HepG2 (cell line): Measurements from ENCODE around the gene AP5Z1. TPM values are rescaled to one million over a fixed set of nuclear protein-coding genes. Genes with fewer than 3 reads are reported as not detected.

Experiments
- HDAC1 ChIP-seq: sonication (generic); formaldehyde crosslinking; IDR thresholded peaks from 2 replicates; pipeline ENCODE4 v1.5.1; 2020; ENCODE audit warnings: mild to moderate bottlenecking, missing genetic modification reagents
- KMT2A ChIP-seq: sonication (generic); formaldehyde crosslinking; IDR thresholded peaks from 2 replicates; pipeline ENCODE4 v1.4.0; 2020; ENCODE audit warnings: missing genetic modification reagents
- NR2F2 ChIP-seq: IDR thresholded peaks from 2 replicates; pipeline ENCODE4 v1.6.1; 2012; ENCODE audit warnings: low read depth, inconsistent platforms, borderline replicate concordance
- SOX13 ChIP-seq, 3 experiments: fragments of 450-650 bp in 1 of 3; sonication (generic) in 1 of 3; formaldehyde crosslinking in 1 of 3; IDR thresholded peaks in 2 of 3; conservative IDR thresholded peaks in 1 of 3; 2 replicates each; pipeline versions ENCODE4 v1.5.0 to v1.6.1; 2016 to 2020; ENCODE audit warnings: antibody characterized with exemption in 1 of 3, mild to moderate bottlenecking in 1 of 3, missing compliant biosample characterization in 1 of 3, missing genetic modification reagents in 1 of 3, moderate library complexity in 1 of 3
- THAP11 ChIP-seq: IDR thresholded peaks from 2 replicates; pipeline ENCODE4 v1.6.1; 2016; ENCODE audit warnings: missing biosample characterization, missing genetic modification reagents
- ZBTB38 ChIP-seq: sonication (generic); formaldehyde crosslinking; IDR thresholded peaks from 2 replicates; pipeline ENCODE4 v1.5.1; 2020; ENCODE audit warnings: mild to moderate bottlenecking, missing genetic modification reagents
- ZNF274 ChIP-seq: sonication (generic); formaldehyde crosslinking; IDR thresholded peaks from 2 replicates; pipeline ENCODE4 v1.5.1; 2020; ENCODE audit warnings: mild to moderate bottlenecking, missing genetic modification reagents
- polyA plus RNA-seq, 8 experiments: library from polyadenylated mRNA; depleted of rRNA in 3 of 8; stranded (reverse) in 7 of 8; unstranded in 1 of 8; fragments of >200 nt; fragmentation: Illumina TruSeq in 4 of 8; extraction: Trizol in 4 of 8; gene quantifications; 2 replicates each; pipeline versions ENCODE4 v1.2.1 to v1.2.3, GENCODE V29; 2011 to 2016; ENCODE audit warnings: low read depth in 4 of 8, missing spikeins in 1 of 8, mixed read lengths in 1 of 8; ENCODE audit not compliant: insufficient read depth in 1 of 8
- total RNA-seq, 5 experiments: library from RNA; depleted of rRNA; stranded (reverse); fragments of >200 nt; fragmentation: Illumina TruSeq; extraction: Trizol; gene quantifications; 2 replicates each; pipeline ENCODE4 v1.2.3, GENCODE V29; 2016; ENCODE audit warnings: low read depth in 1 of 5
- TF ChIP-seq, protein P1 (sequence below): sonication (generic); formaldehyde crosslinking; IDR thresholded peaks from 2 replicates; pipeline ENCODE4 v1.4.0; 2020; ENCODE audit warnings: missing genetic modification reagents
- TF ChIP-seq, protein P2 (sequence below): sonication (generic); formaldehyde crosslinking; IDR thresholded peaks from 2 replicates; pipeline ENCODE4 v1.5.0; 2020; ENCODE audit warnings: mild to moderate bottlenecking, missing genetic modification reagents, borderline replicate concordance
- TF ChIP-seq, protein P3 (sequence below), 2 experiments: sonication (generic) in 1 of 2; formaldehyde crosslinking in 1 of 2; IDR thresholded peaks; 2 replicates each; pipeline versions ENCODE4 v1.4.0 to v1.6.1; 2016 to 2020; ENCODE audit warnings: borderline replicate concordance in 1 of 2, low read depth in 1 of 2, mild to moderate bottlenecking in 1 of 2, missing genetic modification reagents in 1 of 2
- TF ChIP-seq, protein P4 (sequence below): sonication (generic); formaldehyde crosslinking; IDR thresholded peaks from 2 replicates; pipeline ENCODE4 v1.8.0; 2023; ENCODE audit warnings: mild to moderate bottlenecking, missing genetic modification reagents

AP5Z1 gene
- total and polyA plus RNA-seq, 2 of the 13 experiments (the other 11 are each of a cell fraction or from before 2014, with no cell fraction given) = 9.3 to 15.1 TPM

DNA sequence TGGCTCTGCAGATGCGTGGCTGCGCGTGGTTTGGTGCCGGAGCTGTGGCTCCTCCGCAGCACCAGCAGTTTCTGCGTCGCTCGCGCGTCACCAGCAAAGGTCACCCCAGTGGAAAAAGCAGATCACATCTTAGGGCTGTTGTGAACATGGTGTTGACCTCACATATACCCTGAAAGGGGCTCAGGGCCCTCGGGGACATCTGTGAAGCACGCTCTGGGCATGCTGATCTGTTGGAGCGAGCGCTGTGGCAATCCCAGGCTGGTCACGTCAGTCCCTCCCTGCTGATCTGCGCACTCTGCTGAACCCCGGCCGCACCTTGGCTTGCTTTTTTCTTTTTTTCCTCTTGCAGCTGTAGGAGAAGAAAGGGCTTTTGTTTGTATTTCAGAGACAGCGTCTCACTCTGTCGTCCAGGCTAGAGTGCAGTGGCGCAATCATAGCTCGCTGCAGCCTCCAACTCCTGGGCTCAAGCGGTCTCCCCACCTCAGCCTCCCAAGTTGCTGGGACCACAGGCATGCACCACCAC lies 33.3 kb upstream of the AP5Z1 start (continued):
- TF ChIP-seq, protein P1, sequence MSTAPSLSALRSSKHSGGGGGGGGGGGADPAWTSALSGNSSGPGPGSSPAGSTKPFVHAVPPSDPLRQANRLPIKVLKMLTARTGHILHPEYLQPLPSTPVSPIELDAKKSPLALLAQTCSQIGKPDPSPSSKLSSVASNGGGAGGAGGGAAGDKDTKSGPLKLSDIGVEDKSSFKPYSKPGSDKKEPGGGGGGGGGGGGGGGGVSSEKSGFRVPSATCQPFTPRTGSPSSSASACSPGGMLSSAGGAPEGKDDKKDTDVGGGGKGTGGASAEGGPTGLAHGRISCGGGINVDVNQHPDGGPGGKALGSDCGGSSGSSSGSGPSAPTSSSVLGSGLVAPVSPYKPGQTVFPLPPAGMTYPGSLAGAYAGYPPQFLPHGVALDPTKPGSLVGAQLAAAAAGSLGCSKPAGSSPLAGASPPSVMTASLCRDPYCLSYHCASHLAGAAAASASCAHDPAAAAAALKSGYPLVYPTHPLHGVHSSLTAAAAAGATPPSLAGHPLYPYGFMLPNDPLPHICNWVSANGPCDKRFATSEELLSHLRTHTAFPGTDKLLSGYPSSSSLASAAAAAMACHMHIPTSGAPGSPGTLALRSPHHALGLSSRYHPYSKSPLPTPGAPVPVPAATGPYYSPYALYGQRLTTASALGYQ (CRISPR knock-in tag) = 0 out of 2 replicates have a peak, but pooled peaks have one; percentile 48
- peak; percentile 72 for TF ChIP-seq ZNF274 (CRISPR knock-in tag)
- TF ChIP-seq, protein P2, sequence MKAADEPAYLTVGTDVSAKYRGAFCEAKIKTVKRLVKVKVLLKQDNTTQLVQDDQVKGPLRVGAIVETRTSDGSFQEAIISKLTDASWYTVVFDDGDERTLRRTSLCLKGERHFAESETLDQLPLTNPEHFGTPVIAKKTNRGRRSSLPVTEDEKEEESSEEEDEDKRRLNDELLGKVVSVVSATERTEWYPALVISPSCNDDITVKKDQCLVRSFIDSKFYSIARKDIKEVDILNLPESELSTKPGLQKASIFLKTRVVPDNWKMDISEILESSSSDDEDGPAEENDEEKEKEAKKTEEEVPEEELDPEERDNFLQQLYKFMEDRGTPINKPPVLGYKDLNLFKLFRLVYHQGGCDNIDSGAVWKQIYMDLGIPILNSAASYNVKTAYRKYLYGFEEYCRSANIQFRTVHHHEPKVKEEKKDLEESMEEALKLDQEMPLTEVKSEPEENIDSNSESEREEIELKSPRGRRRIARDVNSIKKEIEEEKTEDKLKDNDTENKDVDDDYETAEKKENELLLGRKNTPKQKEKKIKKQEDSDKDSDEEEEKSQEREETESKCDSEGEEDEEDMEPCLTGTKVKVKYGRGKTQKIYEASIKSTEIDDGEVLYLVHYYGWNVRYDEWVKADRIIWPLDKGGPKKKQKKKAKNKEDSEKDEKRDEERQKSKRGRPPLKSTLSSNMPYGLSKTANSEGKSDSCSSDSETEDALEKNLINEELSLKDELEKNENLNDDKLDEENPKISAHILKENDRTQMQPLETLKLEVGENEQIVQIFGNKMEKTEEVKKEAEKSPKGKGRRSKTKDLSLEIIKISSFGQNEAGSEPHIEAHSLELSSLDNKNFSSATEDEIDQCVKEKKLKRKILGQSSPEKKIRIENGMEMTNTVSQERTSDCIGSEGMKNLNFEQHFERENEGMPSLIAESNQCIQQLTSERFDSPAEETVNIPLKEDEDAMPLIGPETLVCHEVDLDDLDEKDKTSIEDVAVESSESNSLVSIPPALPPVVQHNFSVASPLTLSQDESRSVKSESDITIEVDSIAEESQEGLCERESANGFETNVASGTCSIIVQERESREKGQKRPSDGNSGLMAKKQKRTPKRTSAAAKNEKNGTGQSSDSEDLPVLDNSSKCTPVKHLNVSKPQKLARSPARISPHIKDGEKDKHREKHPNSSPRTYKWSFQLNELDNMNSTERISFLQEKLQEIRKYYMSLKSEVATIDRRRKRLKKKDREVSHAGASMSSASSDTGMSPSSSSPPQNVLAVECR (CRISPR knock-in tag) = peak; percentile 75; the same call in 1 of the 2 replicates
- peak; percentile 51; the same call in 1 of the 2 replicates for TF ChIP-seq NR2F2
- peak; percentile 84 for TF ChIP-seq HDAC1 (CRISPR knock-in tag)
- TF ChIP-seq SOX13 (IDR thresholded peaks at IDR 0.05) = 0 out of 2 replicates have a peak, but pooled peaks have one; percentile 18
- TF ChIP-seq SOX13 (CRISPR knock-in tag; conservative IDR thresholded peaks at IDR 0.05 in 1 of 2, IDR thresholded peaks at IDR 0.05 in 1 of 2) = peak in 1 of 2 experiments; percentile 86; a peak in 2 of 4 replicates
- peak; percentile 75; the same call in 1 of the 2 replicates for TF ChIP-seq KMT2A (CRISPR knock-in tag)
- TF ChIP-seq, protein P3, sequence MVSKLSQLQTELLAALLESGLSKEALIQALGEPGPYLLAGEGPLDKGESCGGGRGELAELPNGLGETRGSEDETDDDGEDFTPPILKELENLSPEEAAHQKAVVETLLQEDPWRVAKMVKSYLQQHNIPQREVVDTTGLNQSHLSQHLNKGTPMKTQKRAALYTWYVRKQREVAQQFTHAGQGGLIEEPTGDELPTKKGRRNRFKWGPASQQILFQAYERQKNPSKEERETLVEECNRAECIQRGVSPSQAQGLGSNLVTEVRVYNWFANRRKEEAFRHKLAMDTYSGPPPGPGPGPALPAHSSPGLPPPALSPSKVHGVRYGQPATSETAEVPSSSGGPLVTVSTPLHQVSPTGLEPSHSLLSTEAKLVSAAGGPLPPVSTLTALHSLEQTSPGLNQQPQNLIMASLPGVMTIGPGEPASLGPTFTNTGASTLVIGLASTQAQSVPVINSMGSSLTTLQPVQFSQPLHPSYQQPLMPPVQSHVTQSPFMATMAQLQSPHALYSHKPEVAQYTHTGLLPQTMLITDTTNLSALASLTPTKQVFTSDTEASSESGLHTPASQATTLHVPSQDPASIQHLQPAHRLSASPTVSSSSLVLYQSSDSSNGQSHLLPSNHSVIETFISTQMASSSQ (IDR thresholded peaks at IDR 0.05; ENCODE audit: low read depth) = no peak
- TF ChIP-seq, protein P3 (CRISPR knock-in tag; IDR thresholded peaks at IDR 0.05; ENCODE audit: borderline replicate concordance) = peak; percentile 70; the same call in 1 of the 2 replicates
- TF ChIP-seq ZBTB38 (CRISPR knock-in tag) = peak; percentile 97
- TF ChIP-seq, protein P4, sequence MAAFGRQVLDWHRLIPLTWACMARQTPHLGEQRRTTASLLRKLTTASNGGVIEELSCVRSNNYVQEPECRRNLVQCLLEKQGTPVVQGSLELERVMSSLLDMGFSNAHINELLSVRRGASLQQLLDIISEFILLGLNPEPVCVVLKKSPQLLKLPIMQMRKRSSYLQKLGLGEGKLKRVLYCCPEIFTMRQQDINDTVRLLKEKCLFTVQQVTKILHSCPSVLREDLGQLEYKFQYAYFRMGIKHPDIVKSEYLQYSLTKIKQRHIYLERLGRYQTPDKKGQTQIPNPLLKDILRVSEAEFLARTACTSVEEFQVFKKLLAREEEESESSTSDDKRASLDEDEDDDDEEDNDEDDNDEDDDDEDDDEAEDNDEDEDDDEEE (CRISPR knock-in tag) = 0 out of 2 replicates have a peak, but pooled peaks have one; percentile 74
- peak; percentile 38; the same call in 1 of the 2 replicates for TF ChIP-seq THAP11
